ENCODE data around the gene TTC8. TPM values are rescaled to one million over a fixed set of nuclear protein-coding genes. Genes with fewer than 3 reads are reported as not detected.

TTC8 gene
- total RNA-seq, 1 experiment from 2014 or later = 9.2 TPM

- H3K18ac ChIP-seq (ENCODE audit: insufficient read length, low read depth, low read length) = no peak overlapping the region
- TF ChIP-seq, protein P1, sequence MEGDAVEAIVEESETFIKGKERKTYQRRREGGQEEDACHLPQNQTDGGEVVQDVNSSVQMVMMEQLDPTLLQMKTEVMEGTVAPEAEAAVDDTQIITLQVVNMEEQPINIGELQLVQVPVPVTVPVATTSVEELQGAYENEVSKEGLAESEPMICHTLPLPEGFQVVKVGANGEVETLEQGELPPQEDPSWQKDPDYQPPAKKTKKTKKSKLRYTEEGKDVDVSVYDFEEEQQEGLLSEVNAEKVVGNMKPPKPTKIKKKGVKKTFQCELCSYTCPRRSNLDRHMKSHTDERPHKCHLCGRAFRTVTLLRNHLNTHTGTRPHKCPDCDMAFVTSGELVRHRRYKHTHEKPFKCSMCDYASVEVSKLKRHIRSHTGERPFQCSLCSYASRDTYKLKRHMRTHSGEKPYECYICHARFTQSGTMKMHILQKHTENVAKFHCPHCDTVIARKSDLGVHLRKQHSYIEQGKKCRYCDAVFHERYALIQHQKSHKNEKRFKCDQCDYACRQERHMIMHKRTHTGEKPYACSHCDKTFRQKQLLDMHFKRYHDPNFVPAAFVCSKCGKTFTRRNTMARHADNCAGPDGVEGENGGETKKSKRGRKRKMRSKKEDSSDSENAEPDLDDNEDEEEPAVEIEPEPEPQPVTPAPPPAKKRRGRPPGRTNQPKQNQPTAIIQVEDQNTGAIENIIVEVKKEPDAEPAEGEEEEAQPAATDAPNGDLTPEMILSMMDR (conservative IDR thresholded peaks at IDR 0.05) = no peak
- H3K9me3 ChIP-seq (ENCODE audit: control insufficient read depth, low read depth, low read length) = no peaks in the 10 kb centered on the region
- peaks cover 7 to 9% of the 10 kb centered on the region in 2 experiments for H3K4me1 Mint-ChIP-seq
- peaks cover 11% of the 10 kb centered on the region for H3K23me2 ChIP-seq (ENCODE audit: insufficient read length, low read depth, low read length, poor library complexity, severe bottlenecking)
- H3T11ph ChIP-seq (ENCODE audit: low read length) = no peak overlapping the region
- H4K20me1 ChIP-seq (ENCODE audit: control insufficient read depth, insufficient read depth, insufficient read length) = no peaks in the 10 kb centered on the region
- no peak overlapping the region for H2AK5ac ChIP-seq (ENCODE audit: insufficient read length, low read length)
- H3K79me2 ChIP-seq (ENCODE audit: insufficient read depth, low read length) = no peaks in the 10 kb centered on the region
- no peaks in the 10 kb centered on the region for H3K27me3 ChIP-seq (ENCODE audit: insufficient read depth, low read length)
- H3K4me1 ChIP-seq (ENCODE audit: insufficient read depth, low read length) = no peaks in the 10 kb centered on the region
- WGBS (ENCODE audit: extremely low coverage, insufficient read length, low lambda C conversion rate) = no CpG with 5 or more reads among the region's 2 CpGs
- H2BK20ac ChIP-seq (ENCODE audit: low read depth, low read length, poor library complexity, severe bottlenecking) = no peak overlapping the region
- no peak for DNase-seq
- H4K5ac ChIP-seq (ENCODE audit: insufficient read length, low read depth, low read length) = no peak overlapping the region
- no peak overlapping the region for H3K27ac ChIP-seq (ENCODE audit: insufficient read length, low read depth, low read length)
- H2AFZ ChIP-seq (ENCODE audit: low read length) = no peak overlapping the region
- no peak overlapping the region for H3K23ac ChIP-seq (ENCODE audit: insufficient read length, low read depth, low read length)
- no peak overlapping the region for H3K27ac Mint-ChIP-seq
- H3K27me3 Mint-ChIP-seq (ENCODE audit: low read depth) = peaks cover 25% of the 10 kb centered on the region
- H4K91ac ChIP-seq (ENCODE audit: insufficient read length, low read depth, low read length) = no peak overlapping the region
- no peaks in the 10 kb centered on the region for H3K9me3 Mint-ChIP-seq
- H3K14ac ChIP-seq (ENCODE audit: insufficient read depth, low read length) = no peak overlapping the region
- H4K8ac ChIP-seq (replicated peaks; ENCODE audit: insufficient read length, low read depth, low read length) = no peak overlapping the region
- H2BK120ac ChIP-seq (ENCODE audit: low read depth, low read length, poor library complexity, severe bottlenecking) = no peak overlapping the region
- no peak overlapping the region for H3K4me3 Mint-ChIP-seq
- no peaks in the 10 kb centered on the region for H3K36me3 Mint-ChIP-seq (ENCODE audit: insufficient read depth in 1 of 3, low read depth in 3 of 3)
- no peaks in the 10 kb centered on the region for H3K79me1 ChIP-seq (ENCODE audit: insufficient read depth, low read depth, low read length, poor library complexity, severe bottlenecking)
- H3K4ac ChIP-seq (ENCODE audit: low read depth, low read length) = no peak overlapping the region
- H3K4me2 ChIP-seq (ENCODE audit: insufficient read depth, insufficient read length, low read length) = no peak overlapping the region
- H3K9ac ChIP-seq (ENCODE audit: extremely low read depth, insufficient read length, low read length) = no peak overlapping the region
- H2BK5ac ChIP-seq (ENCODE audit: insufficient read length, low read length) = no peak overlapping the region
- H2BK12ac ChIP-seq (ENCODE audit: insufficient read length, low read depth, low read length) = no peak overlapping the region
- H2BK15ac ChIP-seq (ENCODE audit: low read depth, low read length) = no peak overlapping the region
- H3K56ac ChIP-seq (ENCODE audit: insufficient read length, low read depth, low read length) = no peak overlapping the region
These were observed 2.6 kb upstream of the TTC8 start for GRCh38 chr14:88821888-88822287.

All from H9 (cell line).